ACC112 (cell line): ENCODE results near the gene TSPAN1.
A peak's percentile ranks its signal among the peaks of the same experiment; 100 is the strongest.

Source experiments
- H2AFZ ChIP-seq: fragments of 200-600 bp; sonication (generic); one replicate; pipeline ENCODE4 v1.6.0; 2017; ENCODE audit warnings: antibody characterized with exemption, low read length; ENCODE audit not compliant: unreplicated experiment
- H3K27ac ChIP-seq: fragments of 200-600 bp; sonication (generic); 2 replicates; pipeline ENCODE4 v1.5.1; 2014; ENCODE audit warnings: low read depth, mild to moderate bottlenecking, antibody characterized with exemption, low read length, moderate library complexity
- H3K27me3 ChIP-seq: fragments of 200-600 bp; sonication (generic); 2 replicates; pipeline ENCODE4 v1.6.1; 2014; ENCODE audit warnings: mild to moderate bottlenecking, antibody characterized with exemption, low read length, moderate library complexity, mixed read lengths; ENCODE audit not compliant: insufficient read depth
- H3K36me3 ChIP-seq: fragments of 200-600 bp; sonication (generic); 2 replicates; pipeline ENCODE4 v1.6.1; 2016; ENCODE audit warnings: mild to moderate bottlenecking, antibody characterized with exemption, low read length, moderate library complexity, mixed read lengths; ENCODE audit not compliant: insufficient read depth
- H3K4me1 ChIP-seq: fragments of 200-600 bp; sonication (generic); one replicate; pipeline ENCODE4 v1.6.1; 2016; ENCODE audit warnings: low read length, mixed read lengths; ENCODE audit not compliant: insufficient read depth, unreplicated experiment, control insufficient read depth
- H3K4me3 ChIP-seq: fragments of 200-600 bp; sonication (generic); 2 replicates; pipeline ENCODE4 v1.5.1; 2014; ENCODE audit warnings: mild to moderate bottlenecking, low read depth, low read length
- H3K79me2 ChIP-seq: fragments of 200-600 bp; sonication (generic); one replicate; pipeline ENCODE4 v1.6.0; 2016; ENCODE audit warnings: low read length; ENCODE audit not compliant: control insufficient read depth, unreplicated experiment, insufficient read depth

The TSPAN1 gene

GRCh38 chr1:46159516-46159915 lies 15.4 kb upstream of the TSPAN1 start:
- Histone ChIP-seq H3K4me1 (no peaks in the 10 kb centered on the region), H3K27me3 (peaks cover 4% of the 10 kb centered on the region), H3K27ac (no peak overlapping the region), H3K79me2 (no peaks in the 10 kb centered on the region), H2AFZ (no peak overlapping the region), H3K4me3 (no peak overlapping the region), H3K36me3 (no peaks in the 10 kb centered on the region)

- H3K4me1 ChIP-seq, result no peaks in the 10 kb centered on the region
- peaks cover 4% of the 10 kb centered on the region for H3K27me3 ChIP-seq
- no peak overlapping the region for H3K4me3 ChIP-seq
- no peaks in the 10 kb centered on the region for H3K79me2 ChIP-seq
- H3K27ac ChIP-seq, result no peak overlapping the region
- no peaks in the 10 kb centered on the region for H3K36me3 ChIP-seq
- H2AFZ ChIP-seq, result no peak overlapping the region
These were observed 14.7 kb upstream of the TSPAN1 start for GRCh38 chr1:46160212-46160611.

DNA sequence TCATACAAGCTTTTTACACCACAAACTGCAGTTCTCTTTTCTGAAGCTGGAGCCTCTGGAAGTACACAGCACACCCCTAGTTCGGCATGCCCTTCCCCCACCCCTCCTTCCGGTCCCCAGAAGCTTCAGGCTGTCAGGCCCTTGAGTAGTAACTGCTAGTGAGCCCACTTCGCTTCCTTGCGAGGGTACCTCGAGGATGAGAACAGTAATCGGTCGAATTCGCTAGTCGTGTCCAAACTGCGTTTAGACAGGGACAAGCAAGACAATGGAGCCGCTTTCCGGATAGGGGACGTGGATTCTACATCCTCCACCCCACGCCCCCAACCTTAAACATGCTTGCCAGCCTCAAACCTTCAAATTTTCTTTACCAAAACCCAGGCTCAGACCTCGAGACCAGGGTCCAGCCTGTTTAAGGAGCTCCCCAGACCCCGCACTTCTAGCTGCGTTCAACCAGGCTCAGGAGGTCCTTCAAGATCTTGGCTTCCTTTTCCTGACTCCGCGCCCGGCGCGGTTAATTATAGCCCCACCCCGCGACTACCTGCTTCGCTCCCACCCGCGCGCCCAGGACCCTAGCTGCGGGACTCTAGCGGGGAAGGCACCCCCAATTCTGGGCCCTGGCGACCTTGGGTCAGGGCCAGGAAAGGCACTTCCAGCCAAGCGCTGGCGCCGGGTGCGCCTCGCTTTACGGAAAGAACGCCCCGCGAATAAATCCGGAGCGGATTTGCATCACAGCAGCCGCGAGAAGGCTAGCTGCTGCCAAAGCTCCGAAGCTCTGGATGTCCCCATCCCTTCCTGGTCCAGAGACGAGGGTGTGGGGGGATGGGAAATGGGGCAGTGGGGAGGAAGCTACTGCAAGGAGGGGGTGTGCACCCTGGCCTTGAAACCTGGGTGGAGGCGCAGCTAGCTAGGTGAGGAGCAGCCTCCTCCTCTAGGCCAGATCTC lies 8.1 kb upstream of the TSPAN1 start:
- H3K79me2 ChIP-seq, result no peaks in the 10 kb centered on the region
- peak overlapping the region; percentile 62 for H2AFZ ChIP-seq
- peak overlapping the region; percentile 76 for H3K4me3 ChIP-seq
- H3K27ac ChIP-seq, result no peak overlapping the region
- H3K4me1 ChIP-seq, result peaks cover 15% of the 10 kb centered on the region
- H3K36me3 ChIP-seq, result no peaks in the 10 kb centered on the region
- H3K27me3 ChIP-seq, result peaks cover 12% of the 10 kb centered on the region

- H3K4me1 ChIP-seq, result peaks cover 22% of the 10 kb centered on the region
- H3K79me2 ChIP-seq, result no peaks in the 10 kb centered on the region
- no peak overlapping the region for H3K27ac ChIP-seq
- no peaks in the 10 kb centered on the region for H3K36me3 ChIP-seq
- no peak overlapping the region for H3K4me3 ChIP-seq
- H2AFZ ChIP-seq, result no peak overlapping the region
- H3K27me3 ChIP-seq, result peaks cover 12% of the 10 kb centered on the region
These were observed 6.4 kb upstream of the TSPAN1 start for GRCh38 chr1:46168477-46168876.

- Histone ChIP-seq H3K36me3 (no peaks in the 10 kb centered on the region), H3K4me1 (peaks cover 30% of the 10 kb centered on the region), H3K27ac (no peak overlapping the region), H3K4me3 (no peak overlapping the region), H2AFZ (no peak overlapping the region), H3K27me3 (peaks cover 12% of the 10 kb centered on the region), H3K79me2 (no peaks in the 10 kb centered on the region)
These were observed 5.0 kb upstream of the TSPAN1 start for GRCh38 chr1:46169811-46170454.

- H3K27me3 ChIP-seq, result peaks cover 11% of the 10 kb centered on the region
- H3K4me1 ChIP-seq, result peaks cover 30% of the 10 kb centered on the region
- H2AFZ ChIP-seq, result no peak overlapping the region
- no peaks in the 10 kb centered on the region for H3K36me3 ChIP-seq
- H3K79me2 ChIP-seq, result no peaks in the 10 kb centered on the region
- no peak overlapping the region for H3K27ac ChIP-seq
- no peak overlapping the region for H3K4me3 ChIP-seq
These were observed 3.5 kb upstream of the TSPAN1 start for GRCh38 chr1:46171351-46171750.

GRCh38 chr1:46171871-46172270 lies 3.0 kb upstream of the TSPAN1 start:
- Histone ChIP-seq H3K27me3 (peaks cover 6% of the 10 kb centered on the region; the same call in 1 of the 2 replicates), H3K79me2 (no peaks in the 10 kb centered on the region), H3K27ac (no peak overlapping the region), H3K36me3 (no peaks in the 10 kb centered on the region), H3K4me3 (no peak overlapping the region), H2AFZ (no peak overlapping the region), H3K4me1 (peaks cover 30% of the 10 kb centered on the region)

DNA sequence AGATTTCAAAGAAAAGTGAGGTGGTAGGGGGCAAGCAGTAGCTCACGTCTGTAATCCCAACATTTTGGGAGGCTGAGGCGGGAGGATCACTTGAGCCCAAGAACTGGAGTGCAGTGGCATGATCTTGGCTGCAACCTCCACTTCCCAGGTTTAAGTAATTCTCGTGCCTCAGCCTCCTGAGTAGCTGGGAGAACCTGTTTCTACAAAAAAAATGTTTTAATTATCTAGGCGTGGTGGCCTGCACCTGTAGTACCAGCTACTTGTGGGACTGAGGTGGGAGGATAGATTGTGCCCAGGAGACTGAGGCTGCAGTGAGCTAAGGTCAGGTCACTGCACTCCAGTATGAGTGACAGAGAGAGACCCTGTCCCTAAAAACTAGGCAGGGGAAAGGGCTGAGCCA lies 2.6 kb upstream of the TSPAN1 start:
- Histone ChIP-seq H3K27ac (no peak overlapping the region), H3K79me2 (no peaks in the 10 kb centered on the region), H3K27me3 (peaks cover 1% of the 10 kb centered on the region; the same call in 1 of the 2 replicates), H3K4me1 (peaks cover 26% of the 10 kb centered on the region), H3K36me3 (no peaks in the 10 kb centered on the region), H3K4me3 (no peak overlapping the region), H2AFZ (no peak overlapping the region)

DNA sequence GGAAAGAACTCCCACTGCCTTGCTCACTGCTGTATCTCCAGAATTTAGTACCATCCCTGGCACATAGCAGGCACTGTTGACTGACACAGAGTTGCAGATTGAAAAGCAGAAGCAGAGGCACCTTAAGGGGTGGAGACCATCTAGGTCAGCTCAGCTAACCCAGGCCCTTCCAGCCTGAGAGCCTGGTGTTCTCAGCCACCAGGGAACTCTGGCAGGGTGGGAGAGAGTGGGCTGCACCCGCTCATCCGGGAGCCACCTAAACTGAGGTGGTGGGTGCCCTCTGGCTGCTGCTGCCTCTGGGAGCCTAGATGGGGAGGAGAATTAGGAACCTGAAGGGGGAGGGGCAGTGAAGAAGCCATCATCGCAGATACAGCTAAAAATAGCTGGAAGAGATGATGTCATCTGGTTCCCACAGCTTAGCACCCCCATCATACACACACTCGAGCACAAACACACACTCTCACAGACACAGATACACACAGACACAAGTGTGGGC lies 1.5 kb upstream of the TSPAN1 start:
- H3K27me3 ChIP-seq, result no peaks in the 10 kb centered on the region
- H3K4me3 ChIP-seq, result no peak overlapping the region
- no peaks in the 10 kb centered on the region for H3K36me3 ChIP-seq
- no peak overlapping the region for H2AFZ ChIP-seq
- H3K79me2 ChIP-seq, result no peaks in the 10 kb centered on the region
- H3K4me1 ChIP-seq, result peaks cover 25% of the 10 kb centered on the region
- no peak overlapping the region for H3K27ac ChIP-seq

GRCh38 chr1:46175243-46175642 lies 356 bp downstream of the TSPAN1 start:
- H2AFZ ChIP-seq, result no peak overlapping the region
- no peak overlapping the region for H3K4me3 ChIP-seq
- no peaks in the 10 kb centered on the region for H3K27me3 ChIP-seq
- H3K79me2 ChIP-seq, result no peaks in the 10 kb centered on the region
- H3K36me3 ChIP-seq, result no peaks in the 10 kb centered on the region
- H3K27ac ChIP-seq, result no peak overlapping the region
- peaks cover 29% of the 10 kb centered on the region for H3K4me1 ChIP-seq
